Medulla oblongata (tissue), 1 donor: ENCODE measurements around the gene ERBB3.

Experiments used
- DNase-seq: peaks from one replicate; pipeline ENCODE4 v3.0.0-alpha.2; 2015; ENCODE audit errors: extremely low spot score

Gene ERBB3

GRCh38 chr12:56078931-56079722, 838 bp upstream of the ERBB3 start:
- peak; percentile 85 for DNase-seq

GRCh38 chr12:56080556-56081138, 682 bp downstream of the ERBB3 start:
- no peak for DNase-seq

GRCh38 chr12:56081393-56082347, 1.7 kb downstream of the ERBB3 start:
- peak; percentile 79 for DNase-seq

GRCh38 chr12:56082382-56082781, 2.4 kb downstream of the ERBB3 start:
- DNase-seq: no peak

DNA sequence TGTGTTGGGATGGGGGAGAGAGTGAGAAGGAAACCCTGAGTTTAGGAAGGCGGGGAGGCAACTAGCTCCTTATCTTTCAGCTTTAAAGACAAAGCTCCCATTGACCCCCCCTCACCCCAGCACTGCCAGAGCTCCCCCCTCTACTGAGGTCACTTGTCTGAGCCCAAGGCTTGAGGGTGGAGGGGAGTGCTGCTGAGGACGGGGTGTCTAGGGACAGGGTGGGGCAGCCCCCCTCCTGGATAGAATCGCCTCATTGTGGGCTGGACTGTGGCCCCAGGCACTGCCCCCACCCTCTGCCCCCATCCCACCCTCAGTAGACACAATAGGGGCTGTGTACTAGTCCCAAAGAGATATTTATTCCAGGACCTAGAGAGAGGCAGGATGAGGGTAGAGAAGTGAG, 3.0 kb downstream of the ERBB3 start:
- peak; percentile 93 for DNase-seq

DNA sequence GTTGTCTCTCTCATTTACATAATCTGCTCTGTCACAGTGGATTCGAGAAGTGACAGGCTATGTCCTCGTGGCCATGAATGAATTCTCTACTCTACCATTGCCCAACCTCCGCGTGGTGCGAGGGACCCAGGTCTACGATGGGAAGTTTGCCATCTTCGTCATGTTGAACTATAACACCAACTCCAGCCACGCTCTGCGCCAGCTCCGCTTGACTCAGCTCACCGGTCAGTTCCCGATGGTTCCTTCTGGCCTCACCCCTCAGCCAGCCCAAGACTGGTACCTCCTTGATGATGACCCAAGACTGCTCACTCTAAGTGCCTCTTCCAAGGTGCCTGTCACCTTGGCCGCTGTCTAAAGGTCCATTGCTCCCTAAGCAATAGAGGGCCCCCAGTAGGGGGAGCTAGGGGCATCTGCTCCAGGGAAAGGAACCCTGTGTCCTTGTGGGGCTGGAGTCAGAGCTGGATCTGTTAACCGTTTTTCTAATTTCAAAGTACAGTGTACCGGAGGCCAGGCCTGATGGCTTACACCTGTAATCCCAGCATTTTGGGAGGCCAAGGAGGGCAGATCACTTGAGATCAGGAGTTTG, 5.1 kb downstream of the ERBB3 start:
- DNase-seq: peak; percentile 18

DNA sequence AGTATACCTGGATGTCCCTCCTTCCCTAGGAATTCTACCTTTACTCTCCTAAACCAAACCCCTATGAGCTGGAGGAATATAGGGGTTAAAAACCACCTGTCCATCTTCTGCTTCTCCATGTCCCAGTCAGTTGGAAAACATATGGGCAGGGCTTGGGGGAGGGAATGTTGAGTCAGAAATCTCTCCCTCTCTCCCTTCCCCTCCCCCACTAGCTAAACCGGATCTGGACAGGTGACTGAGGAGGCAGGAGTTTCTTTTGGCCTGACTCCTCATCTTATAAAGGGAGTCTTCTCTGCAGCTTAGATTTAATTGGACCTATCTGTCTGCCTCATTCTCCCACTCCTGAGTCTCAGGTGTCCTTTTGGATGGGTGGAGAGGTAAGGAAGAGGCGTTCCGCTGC, 6.1 kb downstream of the ERBB3 start:
- DNase-seq: no peak

DNA sequence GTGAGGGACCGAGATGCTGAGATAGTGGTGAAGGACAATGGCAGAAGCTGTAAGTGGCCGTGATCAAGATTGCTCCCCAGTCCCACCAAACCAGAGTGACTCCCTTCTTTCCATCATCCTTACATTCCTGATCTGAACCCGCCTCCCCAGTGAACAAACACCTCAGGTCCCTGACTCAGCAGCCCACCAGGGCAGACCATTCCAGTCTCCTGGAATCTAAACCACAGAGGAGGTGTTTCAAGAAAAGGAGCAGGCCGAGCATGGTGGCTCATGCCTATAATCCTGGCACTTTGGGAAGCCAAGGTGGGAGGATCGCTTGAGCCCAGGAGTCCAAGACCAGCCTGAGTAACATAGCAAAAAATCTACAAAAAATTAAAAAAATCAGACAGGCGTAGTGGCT, 6.6 kb downstream of the ERBB3 start:
- no peak for DNase-seq

GRCh38 chr12:56087220-56087619, 7.3 kb downstream of the ERBB3 start:
- no peak for DNase-seq

- DNase-seq: no peak
Observed at GRCh38 chr12:56097738-56098137, 17.8 kb downstream of the ERBB3 start.

DNA sequence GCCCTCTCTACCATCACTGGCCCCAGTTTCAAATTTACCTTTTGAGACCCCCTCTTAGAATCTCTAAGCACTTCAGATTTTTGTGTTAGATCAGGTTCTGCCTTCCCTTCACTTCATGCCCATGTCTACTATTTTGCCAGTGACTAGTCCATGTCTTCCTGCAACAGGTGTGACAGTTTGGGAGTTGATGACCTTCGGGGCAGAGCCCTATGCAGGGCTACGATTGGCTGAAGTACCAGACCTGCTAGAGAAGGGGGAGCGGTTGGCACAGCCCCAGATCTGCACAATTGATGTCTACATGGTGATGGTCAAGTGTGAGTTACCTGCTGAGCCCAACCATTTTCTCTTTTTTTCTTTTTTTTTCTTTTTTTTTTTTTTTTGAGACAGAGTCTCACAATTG, 18.6 kb downstream of the ERBB3 start:
- DNase-seq: no peak

DNA sequence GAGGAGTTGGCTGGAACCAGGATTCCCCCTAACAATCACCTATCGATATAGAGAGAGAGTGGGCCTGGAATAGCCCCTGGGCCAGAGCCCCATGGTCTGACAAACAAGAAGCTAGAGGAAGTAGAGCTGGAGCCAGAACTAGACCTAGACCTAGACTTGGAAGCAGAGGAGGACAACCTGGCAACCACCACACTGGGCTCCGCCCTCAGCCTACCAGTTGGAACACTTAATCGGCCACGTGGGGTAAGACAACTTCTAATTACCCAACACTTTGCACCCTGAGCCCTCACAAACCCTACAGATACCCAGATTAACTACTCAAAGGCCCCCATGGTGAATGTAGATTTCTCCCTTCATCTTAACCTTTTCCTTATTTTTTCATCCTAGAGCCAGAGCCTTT, 19.8 kb downstream of the ERBB3 start:
- no peak for DNase-seq

GRCh38 chr12:56101045-56101444, 21.1 kb downstream of the ERBB3 start:
- DNase-seq: no peak

DNA sequence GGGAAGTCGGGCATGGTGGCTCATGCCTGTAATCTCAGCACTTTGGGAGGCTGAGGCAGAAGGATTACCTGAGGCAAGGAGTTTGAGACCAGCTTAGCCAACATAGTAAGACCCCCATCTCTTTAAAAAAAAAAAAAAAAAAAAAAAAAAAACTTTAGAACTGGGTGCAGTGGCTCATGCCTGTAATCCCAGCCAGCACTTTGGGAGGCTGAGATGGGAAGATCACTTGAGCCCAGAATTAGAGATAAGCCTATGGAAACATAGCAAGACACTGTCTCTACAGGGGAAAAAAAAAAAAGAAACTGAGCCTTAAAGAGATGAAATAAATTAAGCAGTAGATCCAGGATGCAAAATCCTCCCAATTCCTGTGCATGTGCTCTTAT, 22.7 kb downstream of the ERBB3 start:
- no peak for DNase-seq

GRCh38 chr12:56103066-56103711, 23.2 kb downstream of the ERBB3 start:
- DNase-seq: no peak

DNA sequence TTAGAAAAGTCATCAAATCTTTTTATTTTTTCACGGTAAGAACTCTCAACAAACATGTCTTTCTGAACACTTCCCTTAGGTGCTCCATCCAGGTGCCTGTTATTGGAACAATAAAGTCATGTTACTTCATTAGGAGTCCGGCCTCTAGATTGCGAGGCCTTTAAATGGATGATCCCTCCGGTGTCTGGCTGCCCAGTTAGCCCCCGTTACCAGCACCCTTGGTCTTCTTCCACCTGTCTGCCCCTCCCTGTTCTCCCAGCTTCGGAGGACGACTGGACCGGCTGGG, 23.8 kb downstream of the ERBB3 start:
- peak; percentile 29 for DNase-seq

DNA sequence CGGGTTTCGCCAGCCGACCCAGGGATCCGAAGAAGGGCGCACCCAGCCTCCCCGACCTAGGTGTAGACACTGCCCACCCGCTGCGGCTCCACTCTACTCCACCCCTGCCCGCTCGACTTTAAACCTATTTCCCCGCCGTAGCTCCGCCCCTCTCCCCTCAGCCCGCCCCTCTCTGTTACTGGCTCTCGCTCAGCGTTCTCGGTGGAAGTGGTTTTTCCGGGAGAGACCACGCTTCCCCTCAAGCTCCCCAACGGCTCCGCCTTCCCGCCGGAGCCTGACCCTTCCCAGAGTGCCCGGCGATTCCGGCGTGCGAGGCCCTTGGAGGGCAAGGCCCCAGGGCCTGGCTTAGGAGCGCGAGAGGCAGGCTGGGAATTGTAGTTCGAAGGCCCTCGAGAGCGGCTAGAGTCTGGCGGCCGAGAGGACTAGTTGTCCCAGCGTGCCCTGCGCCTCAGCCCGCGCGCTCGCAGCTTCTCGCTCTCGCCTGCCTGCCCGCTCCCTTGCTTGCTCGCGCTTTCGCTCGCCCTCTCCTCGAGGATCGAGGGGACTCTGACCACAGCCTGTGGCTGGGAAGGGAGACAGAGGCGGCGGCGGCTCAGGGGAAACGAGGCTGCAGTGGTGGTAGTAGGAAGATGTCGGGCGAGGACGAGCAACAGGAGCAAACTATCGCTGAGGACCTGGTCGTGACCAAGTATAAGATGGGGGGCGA, 24.3 kb downstream of the ERBB3 start, which contains the start of gene PA2G4:
TSS of gene PA2G4 (plus strand) at position 451 of the 706 bp plus-strand sequence. CDS start at position 630, 179 bp downstream.
- DNase-seq: peak; percentile 99

GRCh38 chr12:56104815-56105608, 25.0 kb downstream of the ERBB3 start:
- no peak for DNase-seq

GRCh38 chr12:56105609-56105902, 25.6 kb downstream of the ERBB3 start:
- DNase-seq: no peak

DNA sequence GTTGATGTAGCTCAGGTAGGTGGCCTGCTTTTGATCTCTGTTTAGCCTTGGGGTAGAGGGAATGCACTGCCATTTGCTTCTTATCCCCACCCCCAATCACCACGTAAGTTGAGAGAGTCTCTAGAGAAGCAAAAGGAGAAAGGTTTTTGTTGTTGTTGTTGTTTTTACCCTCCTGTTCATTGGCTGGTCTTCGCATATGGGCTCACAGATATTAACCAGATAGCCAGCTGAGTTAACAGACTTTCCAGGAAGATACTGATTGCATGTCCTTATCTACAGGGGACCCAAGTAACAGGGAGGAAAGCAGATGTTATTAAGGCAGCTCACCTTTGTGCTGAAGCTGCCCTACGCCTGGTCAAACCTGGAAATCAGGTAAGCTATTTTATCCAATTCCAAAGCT, 27.3 kb downstream of the ERBB3 start:
- DNase-seq: no peak
